ENCODE data around the gene KHDC1. TPM values are rescaled to one million over a fixed set of nuclear protein-coding genes. Genes with fewer than 3 reads are reported as not detected.
"Not testable (repeated sequence)": the region's sequence is repeated elsewhere in the genome, so short reads cannot be mapped to it uniquely, and the experiment has no call there.

KHDC1 gene
- total RNA-seq, 1 donor from 2014 or later = 6.4 TPM

GRCh38 chr6:73285674-73286283 is 22.8 kb upstream of the KHDC1 start:
- Mint-ChIP-seq H3K4me1 (ENCODE audit: low read depth) (peaks cover 6% of the 10 kb centered on the region), H3K27ac (no peak overlapping the region), H3K36me3 (ENCODE audit: low read depth) (no peaks in the 10 kb centered on the region), H3K27me3 (ENCODE audit: insufficient read depth) (no peaks in the 10 kb centered on the region), H3K9me3 (no peaks in the 10 kb centered on the region), H3K4me3 (no peak overlapping the region)
- intact Hi-C loops (cut with micrococcal nuclease) = loop anchor here (1.0 kb wide), 2 partner anchors 41 to 103 kb away; no protein-coding TSS in a partner anchor
- DNase-seq (ENCODE audit: low spot score) = no peak

- intact Hi-C loops (cut with micrococcal nuclease) = no loop called here
- Mint-ChIP-seq H3K27ac (no peak overlapping the region), H3K36me3 (ENCODE audit: low read depth) (no peaks in the 10 kb centered on the region)
These were observed 19.9 kb upstream of the KHDC1 start for GRCh38 chr6:73282871-73283270.

GRCh38 chr6:73281684-73282083 is 18.7 kb upstream of the KHDC1 start:
- DNase-seq (ENCODE audit: low spot score); H3K36me3 Mint-ChIP-seq (ENCODE audit: low read depth); H3K27me3 Mint-ChIP-seq (ENCODE audit: insufficient read depth); H3K9me3 Mint-ChIP-seq; H3K4me3 Mint-ChIP-seq; H3K4me1 Mint-ChIP-seq (ENCODE audit: low read depth); H3K27ac Mint-ChIP-seq; intact Hi-C loops (cut with micrococcal nuclease): not testable (repeated sequence)

More at GRCh38 chr6:73282871-73283270, 19.9 kb upstream of the KHDC1 start:
- peaks cover 6% of the 10 kb centered on the region for H3K4me1 Mint-ChIP-seq (ENCODE audit: low read depth)
- H3K27me3 Mint-ChIP-seq (ENCODE audit: insufficient read depth) = no peaks in the 10 kb centered on the region
- H3K9me3 Mint-ChIP-seq = no peaks in the 10 kb centered on the region
- DNase-seq (ENCODE audit: low spot score) = no peak
- no peak overlapping the region for H3K4me3 Mint-ChIP-seq

GRCh38 chr6:73269296-73269695 is 6.3 kb upstream of the KHDC1 start:
- peaks cover 20% of the 10 kb centered on the region for H3K4me1 Mint-ChIP-seq (ENCODE audit: low read depth)
- peaks cover 20% of the 10 kb centered on the region for H3K36me3 Mint-ChIP-seq (ENCODE audit: low read depth)
- intact Hi-C loops (cut with micrococcal nuclease) = loop anchor here (10.0 kb wide), 1 partner anchor 1976 kb away; the partner anchor contains the start of gene COX7A2
- DNase-seq (ENCODE audit: low spot score); H3K9me3 Mint-ChIP-seq; H3K4me3 Mint-ChIP-seq; H3K27me3 Mint-ChIP-seq (ENCODE audit: insufficient read depth); H3K27ac Mint-ChIP-seq: not testable (repeated sequence)

GRCh38 chr6:73268896-73269295 is 5.9 kb upstream of the KHDC1 start:
- intact Hi-C loops (cut with micrococcal nuclease) = loop anchor here (10.0 kb wide), 1 partner anchor 1976 kb away; the partner anchor contains the start of gene COX7A2
- H3K27me3 Mint-ChIP-seq (ENCODE audit: insufficient read depth); H3K9me3 Mint-ChIP-seq; H3K4me3 Mint-ChIP-seq; DNase-seq (ENCODE audit: low spot score); H3K27ac Mint-ChIP-seq: not testable (repeated sequence)
- H3K36me3 Mint-ChIP-seq (ENCODE audit: low read depth) = peaks cover 21% of the 10 kb centered on the region
- peaks cover 24% of the 10 kb centered on the region for H3K4me1 Mint-ChIP-seq (ENCODE audit: low read depth)

GRCh38 chr6:73264446-73264845 is 1.4 kb upstream of the KHDC1 start:
- no peaks in the 10 kb centered on the region for H3K9me3 Mint-ChIP-seq
- intact Hi-C loops (cut with micrococcal nuclease) = loop anchor here (10.0 kb wide), 1 partner anchor 1980 kb away; the partner anchor contains the start of gene COX7A2
- peak overlapping the region; percentile 83 for H3K4me3 Mint-ChIP-seq
- H3K4me1 Mint-ChIP-seq (ENCODE audit: low read depth) = peaks cover 38% of the 10 kb centered on the region
- DNase-seq (ENCODE audit: low spot score) = no peak
- no peaks in the 10 kb centered on the region for H3K27me3 Mint-ChIP-seq (ENCODE audit: insufficient read depth)
- H3K36me3 Mint-ChIP-seq (ENCODE audit: low read depth) = peaks cover 20% of the 10 kb centered on the region
- H3K27ac Mint-ChIP-seq = no peak overlapping the region

GRCh38 chr6:73263570-73263909 is 544 bp upstream of the KHDC1 start:
- Mint-ChIP-seq H3K4me1 (ENCODE audit: low read depth) (peaks cover 38% of the 10 kb centered on the region), H3K27me3 (ENCODE audit: insufficient read depth) (no peaks in the 10 kb centered on the region)
- intact Hi-C loops (cut with micrococcal nuclease) = loop anchor here (1.0 to 10.0 kb wide), 4 partner anchors 46 to 1981 kb away; partner anchors contain the start of gene COX7A2

GRCh38 chr6:73258721-73259120 is 4.3 kb downstream of the KHDC1 start:
- Mint-ChIP-seq H3K36me3 (ENCODE audit: low read depth) (no peaks in the 10 kb centered on the region), H3K9me3 (no peaks in the 10 kb centered on the region), H3K4me1 (ENCODE audit: low read depth) (peaks cover 12% of the 10 kb centered on the region), H3K4me3 (no peak overlapping the region), H3K27ac (no peak overlapping the region), H3K27me3 (ENCODE audit: insufficient read depth) (no peaks in the 10 kb centered on the region)
- DNase-seq (ENCODE audit: low spot score) = no peak
- intact Hi-C loops (cut with micrococcal nuclease) = no loop called here

More at GRCh38 chr6:73263570-73263909, 544 bp upstream of the KHDC1 start:
- Mint-ChIP-seq H3K9me3 (no peaks in the 10 kb centered on the region), H3K36me3 (ENCODE audit: low read depth) (peaks cover 18% of the 10 kb centered on the region), H3K27ac (peak overlapping the region; percentile 58), H3K4me3 (peak overlapping the region; percentile 83)
- no peak for DNase-seq (ENCODE audit: low spot score)

- H3K4me1 Mint-ChIP-seq (ENCODE audit: low read depth); H3K4me3 Mint-ChIP-seq; H3K36me3 Mint-ChIP-seq (ENCODE audit: low read depth); H3K9me3 Mint-ChIP-seq; DNase-seq (ENCODE audit: low spot score); intact Hi-C loops (cut with micrococcal nuclease); H3K27me3 Mint-ChIP-seq (ENCODE audit: insufficient read depth); H3K27ac Mint-ChIP-seq: not testable (repeated sequence)
These were observed 8.7 kb downstream of the KHDC1 start for GRCh38 chr6:73254323-73254722.

- Mint-ChIP-seq H3K27me3 (ENCODE audit: insufficient read depth) (peaks cover 11% of the 10 kb centered on the region), H3K36me3 (ENCODE audit: low read depth) (no peaks in the 10 kb centered on the region)
These were observed 10.3 kb downstream of the KHDC1 start for GRCh38 chr6:73252703-73253102.

GRCh38 chr6:73250016-73250415 is 13.0 kb downstream of the KHDC1 start:
- Mint-ChIP-seq H3K36me3 (ENCODE audit: low read depth) (no peaks in the 10 kb centered on the region), H3K9me3 (no peaks in the 10 kb centered on the region), H3K27ac (no peak overlapping the region), H3K4me3 (no peak overlapping the region), H3K27me3 (ENCODE audit: insufficient read depth) (peaks cover 11% of the 10 kb centered on the region), H3K4me1 (ENCODE audit: low read depth) (no peaks in the 10 kb centered on the region)
- DNase-seq (ENCODE audit: low spot score) = no peak
- intact Hi-C loops (cut with micrococcal nuclease) = no loop called here

More at GRCh38 chr6:73252703-73253102, 10.3 kb downstream of the KHDC1 start:
- no peaks in the 10 kb centered on the region for H3K9me3 Mint-ChIP-seq
- no peak for DNase-seq (ENCODE audit: low spot score)
- H3K4me1 Mint-ChIP-seq (ENCODE audit: low read depth) = no peaks in the 10 kb centered on the region
- no peak overlapping the region for H3K27ac Mint-ChIP-seq
- no peak overlapping the region for H3K4me3 Mint-ChIP-seq
- intact Hi-C loops (cut with micrococcal nuclease) = no loop called here

GRCh38 chr6:73248192-73248903 is 14.6 kb downstream of the KHDC1 start:
- DNase-seq (ENCODE audit: low spot score) = no peak
- Mint-ChIP-seq H3K4me3 (no peak overlapping the region), H3K9me3 (no peaks in the 10 kb centered on the region), H3K27me3 (ENCODE audit: insufficient read depth) (peaks cover 11% of the 10 kb centered on the region), H3K27ac (no peak overlapping the region), H3K4me1 (ENCODE audit: low read depth) (no peaks in the 10 kb centered on the region), H3K36me3 (ENCODE audit: low read depth) (no peaks in the 10 kb centered on the region)
- intact Hi-C loops (cut with micrococcal nuclease) = no loop called here

GRCh38 chr6:73242001-73242400 is 21.0 kb downstream of the KHDC1 start:
- intact Hi-C loops (cut with micrococcal nuclease) = no loop called here
- Mint-ChIP-seq H3K27me3 (ENCODE audit: insufficient read depth) (peaks cover 4% of the 10 kb centered on the region), H3K36me3 (ENCODE audit: low read depth) (no peaks in the 10 kb centered on the region), H3K4me3 (no peak overlapping the region), H3K4me1 (ENCODE audit: low read depth) (no peaks in the 10 kb centered on the region), H3K27ac (no peak overlapping the region), H3K9me3 (no peaks in the 10 kb centered on the region)
- DNase-seq (ENCODE audit: low spot score) = no peak

Data from activated T-helper 1 cell treated with anti-CD3 and anti-CD28 coated beads, Interleukin-12 subunit alpha, Interleukin-12 subunit beta, Interleukin-2, Interleukin-4 antibody, amounts not matched to agents 30 ng/mL and 10 ng/mL and 1 ng/mL, durations not matched to agents 14 hours and 24 hours and 36 hours (primary cell).